ENCODE data around the gene IGLON5. TPM values are rescaled to one million over a fixed set of nuclear protein-coding genes. Genes with fewer than 3 reads are reported as not detected.

The IGLON5 gene
- polyA plus RNA-seq, 3 donors = 0.05 TPM; not detected in 2

DNA sequence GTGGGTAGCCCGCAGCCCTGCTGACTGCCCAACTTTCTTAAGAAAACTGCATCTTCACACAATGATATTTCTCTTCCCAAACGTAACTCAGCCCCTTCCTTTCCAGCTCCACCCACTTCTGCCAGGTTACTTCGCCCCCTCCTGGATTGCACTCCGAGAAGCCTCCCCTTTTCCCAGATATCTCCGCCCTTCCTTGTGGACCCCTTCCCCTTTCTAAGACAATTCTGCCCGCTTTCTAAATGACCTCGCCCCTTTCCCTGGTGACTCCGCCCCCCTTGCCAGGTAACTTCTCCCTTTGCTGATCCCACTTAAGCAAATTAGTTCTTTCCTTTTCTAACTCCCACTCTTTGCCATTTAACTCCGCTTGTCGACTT, 27.9 kb downstream of the IGLON5 start:
- no peak for DNase-seq
- Histone ChIP-seq H3K9ac (ENCODE audit: insufficient read depth, low read length, poor library complexity, severe bottlenecking) (no peak overlapping the region), H3K27ac (ENCODE audit: low read depth in 1 of 2, low read length in 2 of 2) (peak overlapping the region in 1 of 2 donors; percentile 57), H3K4me1 (ENCODE audit: control insufficient read depth in 1 of 2, insufficient read depth in 2 of 2, low read length in 2 of 2) (peaks cover 19 to 23% of the 10 kb centered on the region in 2 donors), H3K79me2 (ENCODE audit: insufficient read depth, low read length) (no peaks in the 10 kb centered on the region), H3K36me3 (replicated peaks in 1 of 2; ENCODE audit: control insufficient read depth in 1 of 2, insufficient read depth in 2 of 2, low read length in 2 of 2) (no peaks in the 10 kb centered on the region), H3K4me2 (replicated peaks; ENCODE audit: extremely low read depth, low read length, poor library complexity, severe bottlenecking) (peak overlapping the region; percentile 85), H3K4me3 (replicated peaks in 1 of 3; ENCODE audit: low read depth in 2 of 3, low read length in 3 of 3) (peak overlapping the region; percentile 40 to 86 (median 55)), H2AFZ (ENCODE audit: insufficient read depth, low read depth, low read length, poor library complexity, severe bottlenecking) (peak overlapping the region; percentile 87), H3K27me3 (ENCODE audit: control insufficient read depth in 2 of 2, insufficient read depth in 2 of 2, low read length in 2 of 2) (peaks cover 0 to 12% of the 10 kb centered on the region in 2 donors), H4K20me1 (ENCODE audit: insufficient read depth, low read length) (no peaks in the 10 kb centered on the region), H3K9me3 (replicated peaks in 1 of 2; ENCODE audit: control insufficient read depth in 1 of 2, insufficient read depth in 1 of 2, low read length in 2 of 2) (no peaks in the 10 kb centered on the region)
- H3K9me3 Mint-ChIP-seq = peaks cover 0 to 4% (median 0%) of the 10 kb centered on the region in 7 donors
- intact Hi-C loops (cut with micrococcal nuclease) = loop anchor here (2.0 to 5.0 kb wide), 3 partner anchors 98 to 318 kb away; no protein-coding TSS in a partner anchor
- H3K4me3 Mint-ChIP-seq = peak overlapping the region; percentile 89 to 97
- TF ChIP-seq, protein P1, sequence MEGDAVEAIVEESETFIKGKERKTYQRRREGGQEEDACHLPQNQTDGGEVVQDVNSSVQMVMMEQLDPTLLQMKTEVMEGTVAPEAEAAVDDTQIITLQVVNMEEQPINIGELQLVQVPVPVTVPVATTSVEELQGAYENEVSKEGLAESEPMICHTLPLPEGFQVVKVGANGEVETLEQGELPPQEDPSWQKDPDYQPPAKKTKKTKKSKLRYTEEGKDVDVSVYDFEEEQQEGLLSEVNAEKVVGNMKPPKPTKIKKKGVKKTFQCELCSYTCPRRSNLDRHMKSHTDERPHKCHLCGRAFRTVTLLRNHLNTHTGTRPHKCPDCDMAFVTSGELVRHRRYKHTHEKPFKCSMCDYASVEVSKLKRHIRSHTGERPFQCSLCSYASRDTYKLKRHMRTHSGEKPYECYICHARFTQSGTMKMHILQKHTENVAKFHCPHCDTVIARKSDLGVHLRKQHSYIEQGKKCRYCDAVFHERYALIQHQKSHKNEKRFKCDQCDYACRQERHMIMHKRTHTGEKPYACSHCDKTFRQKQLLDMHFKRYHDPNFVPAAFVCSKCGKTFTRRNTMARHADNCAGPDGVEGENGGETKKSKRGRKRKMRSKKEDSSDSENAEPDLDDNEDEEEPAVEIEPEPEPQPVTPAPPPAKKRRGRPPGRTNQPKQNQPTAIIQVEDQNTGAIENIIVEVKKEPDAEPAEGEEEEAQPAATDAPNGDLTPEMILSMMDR (IDR thresholded peaks at IDR 0.05) = no peak
- H3K27me3 Mint-ChIP-seq (ENCODE audit: low read depth in 3 of 3) = peaks cover 22 to 25% (median 23%) of the 10 kb centered on the region in 3 donors
- 0% methylated on average over 9 of the region's 10 CpGs for WGBS (ENCODE audit: insufficient coverage)
- peaks cover 3 to 6% of the 10 kb centered on the region in 2 donors for H3K36me3 Mint-ChIP-seq
- peak overlapping the region; percentile 78 to 96 (median 90) for H3K27ac Mint-ChIP-seq
- peaks cover 18% of the 10 kb centered on the region for H3K4me1 Mint-ChIP-seq

DNA sequence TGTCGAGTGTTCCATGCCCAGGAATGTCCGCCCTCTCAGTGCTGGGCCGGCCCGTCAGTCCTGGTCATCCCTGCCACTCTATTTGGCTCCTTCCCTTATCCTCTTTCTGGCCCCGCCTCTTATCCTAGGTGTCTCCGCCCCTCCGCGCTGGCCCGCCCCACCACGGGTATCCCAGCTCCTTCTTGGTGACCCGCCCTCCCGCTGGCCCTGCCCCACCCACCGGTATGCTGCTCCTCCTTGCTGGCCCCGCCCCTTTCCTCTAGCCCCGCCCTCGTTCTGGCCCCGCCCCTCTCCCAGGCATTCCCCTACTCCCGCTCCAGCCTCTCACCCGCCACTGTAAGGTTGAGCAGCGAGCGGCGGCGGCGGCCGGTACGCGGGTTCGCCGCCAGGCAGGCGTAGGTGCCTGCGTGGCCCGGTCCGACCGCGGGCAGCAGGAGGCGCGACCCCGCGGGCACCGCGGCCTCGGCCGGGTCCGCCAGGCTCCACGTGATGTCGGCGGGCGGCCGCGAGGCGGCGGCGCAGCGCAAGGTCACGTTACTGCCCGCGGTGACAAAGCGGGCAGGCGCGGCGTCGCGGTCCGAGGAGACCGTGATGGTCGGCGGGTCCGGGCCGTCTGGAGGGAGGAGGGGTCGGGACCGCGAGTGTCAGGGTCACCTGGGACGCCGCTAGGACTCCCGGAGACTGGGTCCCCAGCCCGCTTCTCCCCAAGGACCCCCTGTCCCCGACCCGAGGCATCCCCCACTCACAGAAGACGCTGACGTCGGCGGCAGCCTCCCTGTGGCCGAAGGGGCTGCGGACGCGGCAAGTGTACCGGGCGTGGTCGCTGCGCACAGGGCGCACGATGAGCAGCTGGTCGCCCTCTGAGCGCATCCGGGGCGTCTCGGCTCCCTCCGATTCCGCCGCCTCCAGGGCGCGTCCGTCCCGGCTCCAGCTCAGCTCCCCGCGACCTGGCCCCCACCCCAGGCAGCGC, 28.5 kb downstream of the IGLON5 start:
- Histone ChIP-seq H3K27me3 (ENCODE audit: control insufficient read depth in 2 of 2, insufficient read depth in 2 of 2, low read length in 2 of 2) (peaks cover 0 to 12% of the 10 kb centered on the region in 2 donors), H3K9me3 (replicated peaks in 1 of 2; ENCODE audit: control insufficient read depth in 1 of 2, insufficient read depth in 1 of 2, low read length in 2 of 2) (no peaks in the 10 kb centered on the region), H3K36me3 (replicated peaks in 1 of 2; ENCODE audit: control insufficient read depth in 1 of 2, insufficient read depth in 2 of 2, low read length in 2 of 2) (peaks cover 4 to 6% of the 10 kb centered on the region in 2 donors), H3K79me2 (ENCODE audit: insufficient read depth, low read length) (no peaks in the 10 kb centered on the region), H3K9ac (ENCODE audit: insufficient read depth, low read length, poor library complexity, severe bottlenecking) (peak overlapping the region; percentile 60), H2AFZ (ENCODE audit: insufficient read depth, low read depth, low read length, poor library complexity, severe bottlenecking) (peak overlapping the region; percentile 87), H3K4me3 (replicated peaks in 1 of 3; ENCODE audit: low read depth in 2 of 3, low read length in 3 of 3) (peak overlapping the region; percentile 40 to 86 (median 55)), H3K27ac (ENCODE audit: low read depth in 1 of 2, low read length in 2 of 2) (peak overlapping the region in 1 of 2 donors; percentile 57), H4K20me1 (ENCODE audit: insufficient read depth, low read length) (no peaks in the 10 kb centered on the region), H3K4me2 (replicated peaks; ENCODE audit: extremely low read depth, low read length, poor library complexity, severe bottlenecking) (peak overlapping the region; percentile 85), H3K4me1 (ENCODE audit: control insufficient read depth in 1 of 2, insufficient read depth in 2 of 2, low read length in 2 of 2) (peaks cover 19 to 23% of the 10 kb centered on the region in 2 donors)
- intact Hi-C loops (cut with micrococcal nuclease) = loop anchor here (1.0 to 5.0 kb wide), 4 partner anchors 25 to 317 kb away; no protein-coding TSS in a partner anchor
- Mint-ChIP-seq H3K27me3 (ENCODE audit: low read depth in 3 of 3) (peaks cover 22 to 25% (median 23%) of the 10 kb centered on the region in 3 donors), H3K4me3 (peak overlapping the region; percentile 89 to 97), H3K36me3 (peaks cover 6 to 11% of the 10 kb centered on the region in 2 donors), H3K9me3 (peaks cover 0 to 4% (median 0%) of the 10 kb centered on the region in 7 donors), H3K4me1 (peaks cover 18% of the 10 kb centered on the region), H3K27ac (peak overlapping the region; percentile 78 to 96 (median 90))
- WGBS (ENCODE audit: insufficient coverage) = 2% methylated on average over 105 of the region's 107 CpGs
- peak; percentile 91 to 97 (median 96) for DNase-seq
- TF ChIP-seq, protein P1 (IDR thresholded peaks at IDR 0.05) = peak; percentile 15
